Muscle of arm (tissue), 12 donors: ENCODE measurements around the gene RPS27. TPM values are rescaled to one million over a fixed set of nuclear protein-coding genes. Genes with fewer than 3 reads are reported as not detected.
"Not testable (repeated sequence)": the region's sequence is repeated elsewhere in the genome, so short reads cannot be mapped to it uniquely, and the experiment has no call there.

Source experiments
- DNase-seq: peaks from one replicate; pipeline ENCODE4 v3.0.0-alpha.2; 2013
- polyA plus RNA-seq, 12 donors: library from polyadenylated mRNA; unstranded; fragments of 120-200 nt; gene quantifications; one replicate each; pipeline ENCODE4 v1.2.1, GENCODE V29; 2013; ENCODE audit not compliant: insufficient read length in 12 of 12

Gene RPS27
- polyA plus RNA-seq, 12 donors, result 2,545 to 3,821 (median 3,262) TPM

DNA sequence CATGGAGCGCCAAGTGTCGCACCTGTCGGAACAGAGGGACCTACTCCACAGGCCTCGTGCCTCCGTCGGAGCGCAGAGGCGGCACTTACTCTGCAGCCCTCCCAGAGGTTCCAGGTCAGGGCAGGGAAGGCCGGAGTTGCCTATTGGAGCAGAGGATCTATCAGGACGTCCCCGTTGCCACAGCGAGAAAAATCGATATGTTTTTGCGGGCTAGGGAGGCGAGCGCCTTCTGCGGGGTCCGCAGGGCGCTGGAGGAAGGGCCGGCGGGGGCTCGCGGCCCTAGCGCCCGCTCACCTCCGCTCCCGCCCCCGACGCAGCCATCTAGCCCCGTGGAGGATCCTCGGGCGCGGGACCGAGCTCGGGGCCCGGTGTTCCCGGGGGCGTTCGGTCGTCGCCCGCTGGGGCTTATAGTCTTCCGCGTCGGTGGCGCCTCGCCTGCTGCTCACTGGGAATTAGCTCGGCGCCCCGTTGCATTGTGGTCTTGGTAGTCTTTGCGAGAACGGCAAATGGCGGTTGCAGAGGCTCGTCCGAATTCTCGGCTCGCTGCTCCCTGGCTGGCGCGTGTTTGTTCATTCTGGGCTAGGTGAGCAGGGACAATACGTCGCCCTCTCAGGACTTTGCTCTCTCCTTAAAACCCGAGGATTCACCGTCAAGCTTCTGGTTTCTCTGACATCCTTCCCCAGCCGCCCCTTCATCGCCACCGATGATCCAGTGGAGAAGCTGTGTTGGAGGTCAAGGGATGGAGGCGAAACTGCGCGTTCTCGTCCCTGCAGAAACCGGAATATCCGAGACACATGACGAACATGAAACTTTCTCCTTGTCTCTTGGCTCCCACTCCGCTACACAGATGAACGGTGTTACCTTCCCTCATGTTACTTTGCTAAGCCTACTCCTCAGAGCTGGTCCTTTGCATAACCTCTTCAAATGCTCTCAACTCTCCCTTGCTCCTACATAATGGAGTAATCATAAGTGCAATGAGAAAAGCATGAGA lies 13.0 kb upstream of the RPS27 start, which contains the start of gene JTB:
JTB (minus strand) TSS at position 425 of the 991 bp plus-strand sequence; CDS start at position 3, 422 bp downstream.
- peak; percentile 87 for DNase-seq

GRCh38 chr1:153978274-153978909 lies 12.2 kb upstream of the RPS27 start:
- no peak for DNase-seq

DNA sequence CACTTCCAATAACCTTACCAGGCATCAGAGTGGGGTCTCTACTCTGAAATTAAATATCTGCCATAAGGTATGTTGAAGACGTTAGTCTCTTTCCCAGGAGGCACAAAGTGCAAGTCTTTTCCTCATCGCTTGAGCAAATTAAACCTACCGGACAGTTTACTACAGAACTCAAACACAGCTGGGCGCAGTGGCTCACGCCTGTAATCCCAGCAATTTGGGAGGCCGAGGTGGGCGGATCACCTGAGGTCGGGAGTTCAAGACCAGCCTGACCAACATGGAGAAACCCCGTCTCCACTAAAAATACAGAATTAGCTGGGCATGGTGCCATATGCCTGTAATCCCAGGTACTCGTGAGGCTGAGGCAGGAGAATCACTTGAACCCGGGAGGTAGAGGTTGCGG lies 11.5 kb upstream of the RPS27 start:
- not testable (repeated sequence) for DNase-seq

- DNase-seq, result not testable (repeated sequence)
These were observed 8.8 kb upstream of the RPS27 start for GRCh38 chr1:153981735-153982134.

- no peak for DNase-seq
These were observed 6.3 kb upstream of the RPS27 start for GRCh38 chr1:153984123-153984894.

DNA sequence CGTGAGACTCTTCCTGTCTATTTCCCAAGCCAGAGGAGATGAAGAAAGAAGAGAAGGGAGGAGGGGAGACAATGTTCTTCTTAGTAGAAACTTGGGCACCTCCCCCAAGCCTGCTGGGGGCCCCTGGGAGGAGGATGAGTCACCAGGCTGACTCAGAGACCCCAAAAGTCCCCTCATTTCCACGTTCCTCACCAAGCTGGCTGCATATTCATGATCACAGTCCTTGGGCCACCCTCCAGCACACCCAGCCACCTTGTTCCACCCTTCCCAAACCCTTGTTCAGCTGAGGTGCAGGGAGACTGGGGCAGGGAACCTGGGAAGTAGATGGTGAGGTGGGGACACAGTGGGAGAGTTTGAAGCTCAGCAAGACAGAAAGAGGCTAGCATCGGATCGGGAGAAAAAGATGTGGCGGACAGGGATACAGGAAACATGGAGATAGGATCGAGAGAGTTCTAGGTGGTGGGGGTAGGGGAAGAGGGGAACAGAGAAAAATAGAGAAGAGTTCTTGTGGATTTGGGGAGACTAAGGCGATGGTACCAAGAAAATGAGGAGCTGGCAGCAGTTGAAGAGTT lies 5.1 kb upstream of the RPS27 start:
- DNase-seq, result no peak

GRCh38 chr1:153985941-153986761 lies 4.4 kb upstream of the RPS27 start, which contains the start of gene RAB13:
Gene RAB13 (minus strand): TSS chr1:153986339. CDS start chr1:153986236, 103 bp downstream.
- DNase-seq, result peak; percentile 87

DNA sequence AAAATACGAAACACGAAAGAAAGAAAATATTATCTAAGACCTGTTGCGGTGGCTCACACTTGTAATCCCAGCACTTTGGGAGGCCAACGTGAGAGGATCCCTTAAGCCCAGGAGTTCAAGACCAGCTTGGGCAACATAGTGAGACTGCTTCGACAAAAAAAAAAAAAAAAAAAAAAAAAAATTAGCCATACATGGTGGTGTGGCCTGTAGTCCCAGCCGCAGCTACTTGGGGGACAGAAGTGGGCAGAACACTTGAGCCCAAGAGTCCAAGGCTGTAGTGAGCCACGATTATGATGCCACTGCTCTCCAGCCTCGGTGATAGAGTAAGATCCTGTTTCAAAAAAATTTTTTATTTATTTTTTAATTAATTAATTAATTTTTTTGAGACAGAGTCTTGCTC lies 2.9 kb upstream of the RPS27 start:
- DNase-seq, result no peak

DNA sequence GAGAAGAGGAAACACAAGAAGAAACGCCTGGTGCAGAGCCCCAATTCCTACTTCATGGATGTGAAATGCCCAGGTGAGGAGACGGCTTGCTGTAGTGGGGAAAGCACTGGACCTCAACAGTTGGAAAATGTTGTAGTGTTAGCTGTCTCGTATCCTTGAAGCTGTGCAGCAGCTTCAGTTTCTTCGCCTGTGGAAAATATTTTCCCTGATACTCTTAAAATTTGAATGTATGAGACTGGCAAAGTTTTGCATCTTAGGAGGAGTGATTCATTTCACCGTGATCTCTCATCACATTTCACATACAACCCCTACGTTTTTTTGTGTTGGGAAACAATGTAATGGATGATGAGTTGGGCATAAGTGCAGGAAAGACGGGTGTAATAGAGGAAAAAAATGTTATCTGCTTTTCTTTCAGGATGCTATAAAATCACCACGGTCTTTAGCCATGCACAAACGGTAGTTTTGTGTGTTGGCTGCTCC lies 629 bp downstream of the RPS27 start:
- DNase-seq, result no peak

GRCh38 chr1:153991806-153992205 lies 1.2 kb downstream of the RPS27 start:
- no peak for DNase-seq

DNA sequence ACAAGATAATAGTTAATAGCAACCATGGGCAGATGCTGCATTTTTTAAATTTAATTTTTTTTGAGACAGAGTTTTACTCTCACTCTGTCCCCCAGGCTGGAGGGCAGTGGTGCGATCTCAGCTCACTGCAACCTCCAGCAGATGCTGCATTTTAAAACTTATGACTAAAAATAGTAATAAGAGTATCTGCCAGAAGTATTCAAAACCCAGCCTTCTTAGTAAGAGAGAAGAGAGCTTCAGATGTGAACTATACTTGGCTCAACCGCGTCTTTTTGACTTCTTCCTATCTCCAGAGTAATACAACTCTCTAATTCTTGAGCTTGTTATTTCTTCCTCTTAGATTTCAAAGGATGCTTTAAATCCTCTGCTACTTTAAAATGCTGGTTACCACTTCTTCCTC lies 4.6 kb downstream of the RPS27 start:
- DNase-seq, result no peak

- no peak for DNase-seq
These were observed 5.1 kb downstream of the RPS27 start for GRCh38 chr1:153995640-153996039.

DNA sequence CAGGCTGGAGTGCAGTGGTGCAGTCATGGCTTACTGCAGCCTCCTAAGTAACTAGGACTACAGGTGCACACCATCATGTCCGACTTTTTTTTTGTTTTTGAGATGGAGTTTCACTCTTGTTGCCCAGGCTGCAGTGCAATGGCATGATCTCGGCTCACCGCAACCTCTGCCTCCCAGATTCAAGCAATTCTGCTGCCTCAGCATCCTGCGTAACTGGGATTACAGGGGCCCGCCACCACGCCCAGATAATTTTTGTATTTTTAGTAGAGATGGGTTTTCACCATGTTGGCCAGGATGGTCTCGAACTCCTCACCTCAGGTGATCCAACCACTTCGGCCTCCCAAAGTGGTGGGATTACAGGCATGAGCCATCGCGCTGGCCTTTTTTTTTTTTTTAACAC lies 6.3 kb downstream of the RPS27 start:
- DNase-seq, result not testable (repeated sequence)

DNA sequence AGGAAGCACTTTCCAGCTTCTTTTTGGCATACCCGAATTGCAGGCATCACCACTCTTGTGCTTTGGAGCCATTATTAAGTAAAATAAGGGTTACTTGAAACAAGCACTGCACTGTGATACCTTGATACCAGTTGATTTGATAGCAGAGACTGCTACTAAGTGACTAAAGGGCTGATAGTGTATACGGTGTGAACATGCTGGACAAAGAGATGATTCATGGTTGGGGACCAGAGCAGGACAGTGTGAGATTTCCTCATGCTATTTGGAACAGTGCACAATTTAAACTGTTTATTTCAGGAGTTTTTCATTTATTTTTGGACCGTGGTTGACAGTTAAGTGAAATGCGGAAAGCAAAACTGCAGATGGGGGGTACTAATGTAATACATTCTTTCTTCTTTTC lies 9.9 kb downstream of the RPS27 start:
- DNase-seq, result no peak

GRCh38 chr1:154006136-154006535 lies 15.6 kb downstream of the RPS27 start:
- no peak for DNase-seq

DNA sequence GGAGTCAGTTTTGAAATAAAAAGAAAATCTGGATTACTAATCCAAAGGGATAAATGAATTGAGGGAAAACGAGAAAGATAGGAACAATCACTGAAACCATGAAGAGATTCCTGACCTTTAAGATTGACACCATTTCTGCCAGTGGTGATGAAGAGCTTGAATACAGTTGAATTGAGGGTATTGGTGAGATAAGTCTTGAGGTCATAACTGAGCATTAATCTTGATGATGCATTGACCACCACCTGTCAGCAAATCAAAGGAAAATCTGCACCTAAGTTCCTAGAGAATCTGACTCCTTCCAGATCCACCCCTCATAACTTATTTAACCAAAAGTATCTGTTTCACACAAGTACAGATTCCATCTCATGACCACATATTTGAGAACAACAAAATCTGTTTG lies 21.6 kb downstream of the RPS27 start:
- no peak for DNase-seq

DNA sequence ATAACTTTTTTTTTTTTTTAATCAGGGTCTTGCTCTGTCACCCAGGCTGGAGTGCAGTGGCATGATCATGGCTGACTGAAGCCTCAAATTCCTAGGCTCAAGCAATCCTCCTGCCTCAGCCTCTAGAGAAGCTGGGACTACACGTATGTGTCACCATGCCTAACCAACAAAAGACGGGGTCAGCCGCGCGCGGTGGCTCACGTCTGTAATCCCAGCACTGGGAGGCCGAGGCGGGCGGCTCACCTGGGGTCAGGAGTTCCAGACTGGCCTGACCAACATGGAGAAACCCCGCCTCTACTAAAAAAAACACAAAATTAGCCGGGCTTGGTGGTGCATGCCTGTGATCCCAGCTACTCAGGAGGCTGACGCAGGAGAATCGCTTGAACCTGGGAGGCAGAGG lies 22.0 kb downstream of the RPS27 start:
- DNase-seq, result not testable (repeated sequence)

GRCh38 chr1:154014154-154014907 lies 23.8 kb downstream of the RPS27 start:
- DNase-seq, result no peak

- DNase-seq, result no peak
These were observed 28.7 kb downstream of the RPS27 start for GRCh38 chr1:154019269-154019668.

GRCh38 chr1:154019940-154020339 lies 29.4 kb downstream of the RPS27 start:
- no peak for DNase-seq
